Measurements from ENCODE around the gene CTNND1. TPM values are rescaled to one million over a fixed set of nuclear protein-coding genes. Genes with fewer than 3 reads are reported as not detected.
"Not testable (repeated sequence)": the region's sequence is repeated elsewhere in the genome, so short reads cannot be mapped to it uniquely, and the experiment has no call there.

The CTNND1 gene
- total and polyA plus RNA-seq, 12 donors = 28.9 to 85.6 (median 64.4) TPM

DNA sequence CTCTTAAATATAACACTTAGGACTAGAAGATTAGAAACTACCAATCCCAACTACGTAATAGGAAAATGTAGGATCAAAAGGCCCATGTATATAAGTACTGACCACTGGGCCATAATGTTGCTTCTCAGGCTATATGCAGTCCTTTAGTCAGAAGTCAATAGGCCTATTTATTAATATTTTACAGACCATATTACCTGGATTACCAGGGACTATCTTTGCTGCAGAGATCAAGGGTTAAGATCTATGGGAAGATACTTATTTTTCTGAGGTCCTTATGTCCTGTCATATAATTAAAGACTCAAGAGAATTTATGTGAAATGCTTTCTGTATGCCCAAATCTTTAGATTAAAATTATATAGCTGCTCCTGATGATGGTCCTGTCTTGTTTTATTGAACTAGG, 57.2 kb downstream of the CTNND1 start:
- Histone ChIP-seq H3K27ac (peak overlapping the region in 1 of 10 donors; percentile 44), H3K27me3 (no peaks in the 10 kb centered on the region), H3K9me3 (no peaks in the 10 kb centered on the region), H3K4me1 (peaks cover 0 to 4% (median 0%) of the 10 kb centered on the region in 9 donors), H3K4me3 (no peak overlapping the region), H3K36me3 (peaks cover 0 to 61% (median 44%) of the 10 kb centered on the region in 9 donors)
- ATAC-seq (no peak), DNase-seq (no peak)
- WGBS, 2 donors = 96 to 100% methylated on average over 1 of the region's 1 CpG
- TF ChIP-seq, protein P1, sequence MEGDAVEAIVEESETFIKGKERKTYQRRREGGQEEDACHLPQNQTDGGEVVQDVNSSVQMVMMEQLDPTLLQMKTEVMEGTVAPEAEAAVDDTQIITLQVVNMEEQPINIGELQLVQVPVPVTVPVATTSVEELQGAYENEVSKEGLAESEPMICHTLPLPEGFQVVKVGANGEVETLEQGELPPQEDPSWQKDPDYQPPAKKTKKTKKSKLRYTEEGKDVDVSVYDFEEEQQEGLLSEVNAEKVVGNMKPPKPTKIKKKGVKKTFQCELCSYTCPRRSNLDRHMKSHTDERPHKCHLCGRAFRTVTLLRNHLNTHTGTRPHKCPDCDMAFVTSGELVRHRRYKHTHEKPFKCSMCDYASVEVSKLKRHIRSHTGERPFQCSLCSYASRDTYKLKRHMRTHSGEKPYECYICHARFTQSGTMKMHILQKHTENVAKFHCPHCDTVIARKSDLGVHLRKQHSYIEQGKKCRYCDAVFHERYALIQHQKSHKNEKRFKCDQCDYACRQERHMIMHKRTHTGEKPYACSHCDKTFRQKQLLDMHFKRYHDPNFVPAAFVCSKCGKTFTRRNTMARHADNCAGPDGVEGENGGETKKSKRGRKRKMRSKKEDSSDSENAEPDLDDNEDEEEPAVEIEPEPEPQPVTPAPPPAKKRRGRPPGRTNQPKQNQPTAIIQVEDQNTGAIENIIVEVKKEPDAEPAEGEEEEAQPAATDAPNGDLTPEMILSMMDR (IDR thresholded peaks at IDR 0.05) = no peak
- intact Hi-C loops (cut with DNase I) = loop anchor here in 1 of 10 donors (10.0 kb wide), 1 partner anchor 696 kb away; no protein-coding TSS in a partner anchor

DNA sequence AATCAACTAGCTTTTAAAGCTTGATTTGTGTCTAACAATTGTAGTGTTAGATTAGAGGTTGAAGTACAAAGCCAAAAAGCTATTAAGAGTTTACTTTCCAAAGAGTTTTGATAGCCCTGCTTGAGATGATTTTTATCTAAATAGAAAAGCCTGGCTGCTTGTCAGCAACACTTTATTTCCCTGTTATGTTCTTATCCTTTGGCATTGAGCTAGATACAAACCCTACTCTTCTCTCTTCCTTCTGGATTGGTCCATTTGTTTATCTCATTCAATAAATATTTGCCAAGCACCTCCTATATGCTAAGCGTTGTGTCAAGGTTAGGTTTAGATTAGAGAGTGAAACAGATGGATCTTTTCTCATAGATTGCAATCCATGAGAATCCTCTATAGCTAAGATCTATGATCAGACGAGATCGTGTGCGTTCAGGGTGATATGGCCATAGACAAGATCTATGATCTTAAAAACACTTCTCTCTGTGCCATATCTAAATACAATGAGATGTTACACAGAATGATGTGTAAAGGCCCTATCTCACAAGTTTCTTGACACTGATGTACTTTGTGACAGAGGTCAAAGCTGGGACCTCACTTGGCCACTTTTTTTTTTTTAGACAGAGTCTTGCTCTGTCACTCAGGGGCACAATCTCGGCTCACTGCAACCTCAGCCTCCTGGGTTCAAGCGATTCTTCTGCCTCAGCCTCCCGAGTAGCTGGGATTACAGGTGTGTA, 57.8 kb downstream of the CTNND1 start:
- WGBS, 2 donors = 85 to 86% methylated on average over 7 of the region's 7 CpGs
- H3K27me3 ChIP-seq = no peaks in the 10 kb centered on the region
- ATAC-seq = peak in 3 of 8 donors; percentile 25 to 28 (median 27)
- H3K36me3 ChIP-seq = peaks cover 0 to 55% (median 39%) of the 10 kb centered on the region in 9 donors
- intact Hi-C loops (cut with DNase I) = loop anchor here in 1 of 10 donors (10.0 kb wide), 1 partner anchor 695 kb away; no protein-coding TSS in a partner anchor
- H3K27ac ChIP-seq = peak overlapping the region in 1 of 10 donors; percentile 44
- TF ChIP-seq, protein P1 (IDR thresholded peaks at IDR 0.05) = no peak
- DNase-seq = no peak
- no peaks in the 10 kb centered on the region for H3K9me3 ChIP-seq
- peaks cover 0 to 4% (median 0%) of the 10 kb centered on the region in 9 donors for H3K4me1 ChIP-seq
- H3K4me3 ChIP-seq = no peak overlapping the region

DNA sequence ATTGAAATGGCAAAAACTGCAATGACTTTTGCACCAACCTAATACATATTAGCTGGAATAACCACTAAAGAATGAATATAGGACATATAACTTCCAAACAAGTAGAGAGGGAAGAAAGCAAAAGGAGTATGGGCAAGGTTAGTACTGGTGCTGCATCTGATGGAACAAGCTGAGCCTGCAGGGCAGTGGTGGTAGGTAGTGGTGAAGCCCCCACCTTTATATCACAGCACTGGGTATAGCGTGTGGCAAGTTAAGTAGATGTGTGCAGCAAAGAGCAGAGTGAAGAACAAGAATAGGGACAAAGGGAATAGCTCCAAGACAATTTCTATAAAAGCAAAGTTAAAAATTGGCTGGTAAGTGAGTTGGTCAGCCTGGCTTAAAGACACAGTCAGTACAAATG, 62.3 kb downstream of the CTNND1 start:
- Histone ChIP-seq H3K27me3 (no peaks in the 10 kb centered on the region), H3K4me1 (peaks cover 0 to 4% (median 0%) of the 10 kb centered on the region in 9 donors), H3K36me3 (peaks cover 0 to 10% (median 0%) of the 10 kb centered on the region in 9 donors), H3K27ac (no peak overlapping the region), H3K4me3 (no peak overlapping the region), H3K9me3 (no peaks in the 10 kb centered on the region)
- 86 to 88% methylated on average over 1 of the region's 1 CpG for WGBS, 2 donors
- TF ChIP-seq, protein P1 (IDR thresholded peaks at IDR 0.05) = no peak
- ATAC-seq (no peak), DNase-seq (no peak)
- intact Hi-C loops (cut with DNase I) = loop anchor here in 2 of 10 donors (10.0 kb wide), 2 partner anchors 691 to 701 kb away; no protein-coding TSS in a partner anchor

DNA sequence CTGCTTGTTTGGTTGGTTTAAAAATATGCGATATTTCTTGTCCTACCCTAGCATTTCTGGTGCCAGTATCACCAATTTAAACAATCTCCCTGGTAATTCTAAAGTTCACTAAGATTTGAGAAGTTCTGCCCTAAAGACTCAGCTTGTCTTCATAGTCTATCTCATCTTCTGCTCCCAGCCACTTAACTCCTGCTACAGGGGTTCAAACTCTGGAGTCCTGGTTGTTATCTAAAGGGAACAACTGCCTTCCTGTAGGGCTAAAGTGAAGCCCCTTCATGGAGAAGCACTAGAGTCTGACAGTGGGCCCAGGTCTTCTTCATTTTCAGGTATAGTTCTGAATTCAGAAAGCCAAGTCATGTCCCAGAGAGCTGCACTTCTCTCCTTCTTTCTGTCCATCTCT, 73.2 kb downstream of the CTNND1 start:
- Histone ChIP-seq H3K27ac (no peak overlapping the region), H3K36me3 (no peaks in the 10 kb centered on the region), H3K27me3 (peaks cover 0 to 8% (median 0%) of the 10 kb centered on the region in 7 donors), H3K4me1 (no peaks in the 10 kb centered on the region), H3K9me3 (no peaks in the 10 kb centered on the region), H3K4me3 (no peak overlapping the region)
- intact Hi-C loops (cut with DNase I) = loop anchor here in 2 of 10 donors (10.0 kb wide), 1 partner anchor 680 kb away; no protein-coding TSS in a partner anchor
- TF ChIP-seq, protein P1 (IDR thresholded peaks at IDR 0.05) = no peak
- WGBS, 2 donors = 89 to 97% methylated on average over 1 of the region's 1 CpG
- ATAC-seq (no peak), DNase-seq (no peak)

DNA sequence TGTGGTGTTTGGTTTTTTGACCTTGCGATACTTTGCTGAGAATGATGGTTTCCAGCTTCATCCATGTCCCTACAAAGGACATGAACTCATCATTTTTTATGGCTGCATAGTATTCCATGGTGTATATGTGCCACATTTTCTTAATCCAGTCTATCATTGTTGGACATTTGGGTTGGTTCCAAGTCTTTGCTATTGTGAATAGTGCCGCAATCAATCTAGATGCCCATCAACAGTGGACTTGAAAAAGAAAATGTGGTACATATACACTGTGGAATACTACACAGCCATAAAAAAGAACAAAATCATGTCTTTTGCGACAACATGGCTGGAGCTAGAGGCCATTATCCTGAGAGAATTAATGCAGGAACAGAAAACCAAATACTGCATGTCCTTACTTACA, 77.0 kb downstream of the CTNND1 start:
- not testable (repeated sequence) for H3K36me3 ChIP-seq, H3K27ac ChIP-seq, H3K9me3 ChIP-seq, ATAC-seq, H3K4me1 ChIP-seq, DNase-seq, H3K4me3 ChIP-seq
- peaks cover 0 to 10% (median 0%) of the 10 kb centered on the region in 7 donors for H3K27me3 ChIP-seq
- WGBS, 2 donors = 93 to 94% methylated on average over 3 of the region's 3 CpGs
- intact Hi-C loops (cut with DNase I) = loop anchor here in 2 of 10 donors (10.0 kb wide), 1 partner anchor 676 kb away; no protein-coding TSS in a partner anchor

Measured in heart right ventricle (tissue), 16 donors.